Naive thymus-derived CD4-positive, alpha-beta T cell (primary cell): ENCODE measurements around the gene DNALI1. TPM values are rescaled to one million over a fixed set of nuclear protein-coding genes. Genes with fewer than 3 reads are reported as not detected.

Source experiments
- ATAC-seq: fragments of 150-1000 bp; cut with Tn5 transposase; 2 replicates; pipeline ENCODE4 v1.10.0; 2021; ENCODE audit warnings: mild to moderate bottlenecking, moderate library complexity
- CTCF ChIA-PET: fragments of 350-600 bp; sonication (Branson Sonifier 250); formaldehyde crosslinking; loops from one replicate; lab custom pipeline; 2021; ENCODE audit warnings: antibody characterized with exemption; lab: Charles Lee
- POLR2A ChIA-PET: fragments of 350-600 bp; sonication (Branson Sonifier 250); formaldehyde crosslinking; loops from one replicate; lab custom pipeline; 2021; ENCODE audit warnings: antibody characterized with exemption, inconsistent platforms; lab: Charles Lee
- DNase-seq, 9 donors: peaks; one replicate each; pipeline versions ENCODE4 v3.0.0 to v3.0.0-alpha.2; 2020 to 2022; ENCODE audit warnings: mixed read lengths in 1 of 9
- H3K27ac ChIP-seq: one replicate; pipeline ENCODE4 v1.7.0; 2013; ENCODE audit warnings: mild to moderate bottlenecking, low read depth, low read length, moderate library complexity
- H3K27me3 ChIP-seq, 2 donors: one replicate each; pipeline ENCODE4 v1.7.0; 2013; ENCODE audit warnings: low read length in 2 of 2, mild to moderate bottlenecking in 2 of 2, moderate library complexity in 2 of 2; ENCODE audit not compliant: control insufficient read depth in 2 of 2, insufficient read depth in 2 of 2
- H3K36me3 ChIP-seq, 3 experiments: 1 replicate in 2 of 3; 2 replicates in 1 of 3; pipeline ENCODE4 v1.7.0; 2013; ENCODE audit warnings: low read length in 3 of 3, mild to moderate bottlenecking in 3 of 3, moderate library complexity in 1 of 3; ENCODE audit not compliant: insufficient read depth in 3 of 3, control insufficient read depth in 2 of 3
- H3K4me1 ChIP-seq, 2 donors: one replicate each; pipeline ENCODE4 v1.7.0; 2013; ENCODE audit warnings: low read length in 2 of 2, mild to moderate bottlenecking in 2 of 2, moderate library complexity in 1 of 2; ENCODE audit not compliant: control insufficient read depth in 2 of 2, insufficient read depth in 2 of 2
- H3K4me3 ChIP-seq: 2 replicates; pipeline ENCODE4 v1.7.0; 2013; ENCODE audit warnings: mild to moderate bottlenecking, low read length
- H3K9me3 ChIP-seq, 3 experiments: 1 replicate in 2 of 3; 2 replicates in 1 of 3; pipeline ENCODE4 v1.7.0; 2013; ENCODE audit warnings: low read length in 3 of 3; ENCODE audit not compliant: control insufficient read depth in 2 of 3
- H3K27ac Mint-ChIP-seq, 9 donors: one replicate each; pipeline ENCODE4 v1.8.0; 2020 to 2022; ENCODE audit warnings: mixed read lengths in 9 of 9, mild to moderate bottlenecking in 8 of 9, moderate library complexity in 5 of 9, inconsistent platforms in 2 of 9
- H3K27me3 Mint-ChIP-seq, 5 donors: one replicate each; pipeline ENCODE4 v1.8.0; 2021 to 2022; ENCODE audit warnings: mixed read lengths in 5 of 5, mild to moderate bottlenecking in 1 of 5
- H3K36me3 Mint-ChIP-seq, 5 donors: one replicate each; pipeline ENCODE4 v1.8.0; 2020 to 2022; ENCODE audit warnings: mixed read lengths in 5 of 5, mild to moderate bottlenecking in 3 of 5, inconsistent platforms in 1 of 5
- H3K4me1 Mint-ChIP-seq, 7 donors: one replicate each; pipeline ENCODE4 v1.8.0; 2020 to 2022; ENCODE audit warnings: mixed read lengths in 7 of 7, mild to moderate bottlenecking in 3 of 7, inconsistent platforms in 1 of 7
- H3K4me3 Mint-ChIP-seq, 10 donors: one replicate each; pipeline ENCODE4 v1.8.0; 2020 to 2022; ENCODE audit warnings: mild to moderate bottlenecking in 10 of 10, mixed read lengths in 10 of 10, moderate library complexity in 6 of 10, inconsistent platforms in 2 of 10
- H3K9me3 Mint-ChIP-seq, 11 donors: one replicate each; pipeline ENCODE4 v1.8.0; 2020 to 2022; ENCODE audit warnings: mixed read lengths in 11 of 11, mild to moderate bottlenecking in 4 of 11, inconsistent platforms in 1 of 11, moderate library complexity in 1 of 11
- intact Hi-C, 2 donors: fragments of 100-400 bp; cut with micrococcal nuclease; formaldehyde crosslinking; loops; one replicate each; pipeline ENCODE4 v1.15.1; 2023
- polyA plus RNA-seq, 2 donors: library from polyadenylated mRNA; unstranded; fragments of 300-500 nt; fragmentation: Illumina TruSeq; gene quantifications; one replicate each; pipeline ENCODE4 v1.2.3, GENCODE V29; 2021
- total RNA-seq, 6 experiments: library from RNA in 5 of 6; stranded (reverse) in 5 of 6; gene quantifications; 1 replicate in 5 of 6; 2 replicates in 1 of 6; pipeline ENCODE4 v1.2.3 and lab custom pipeline; 2021 to 2026

DNALI1 gene
- total and polyA plus RNA-seq, 7 experiments from 2014 or later = 0.11 to 0.50 (median 0.24) TPM; not detected in 4

DNA sequence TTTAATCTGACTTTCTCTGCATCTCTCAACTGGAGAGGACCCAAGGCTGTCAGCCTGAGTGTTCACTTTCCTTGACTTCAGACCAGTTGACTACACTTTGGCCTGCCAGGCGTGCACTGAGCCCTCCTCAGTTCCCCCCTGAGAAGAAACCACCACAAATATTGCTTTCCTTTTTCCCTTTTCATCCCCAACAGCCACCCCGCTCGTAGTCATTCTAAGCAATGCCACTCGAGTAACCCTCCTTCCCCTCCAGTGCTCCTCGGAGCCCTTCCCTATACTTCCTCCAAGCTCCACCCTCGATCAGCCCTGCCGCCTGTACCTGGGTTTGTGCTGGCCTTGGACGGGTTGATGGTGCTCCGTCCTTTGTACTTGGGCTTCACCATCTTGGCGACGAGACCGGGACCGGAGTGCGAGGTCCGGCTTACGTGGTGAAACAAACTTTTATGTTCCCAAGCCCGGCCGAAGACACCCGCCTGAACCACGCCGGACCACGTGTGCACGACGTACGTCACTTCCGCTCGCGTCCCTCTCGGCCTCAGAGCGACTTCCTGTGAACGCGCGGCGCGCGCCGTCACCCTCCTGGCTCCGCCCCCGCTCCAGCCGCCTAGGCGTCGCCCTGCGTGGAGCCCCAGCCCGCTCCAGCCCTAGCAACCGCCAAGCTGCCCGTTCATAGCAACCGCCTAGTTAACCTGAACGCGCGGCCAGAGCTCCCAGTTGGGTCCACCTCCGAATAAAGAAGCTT is 38.9 kb downstream of the DNALI1 start, which contains the start of gene GNL2:
Gene GNL2, minus strand, starts transcription at position 498 of the 742 bp plus-strand sequence. Its CDS starts 115 bp downstream, at position 383.
- DNase-seq = peak; percentile 91 to 97 (median 95)
- ChIA-PET POLR2A (interaction anchor here (1.0 to 1.8 kb wide), 6 partner anchors 42 to 264 kb away, joined by 3 to 8 read pairs (median 4); partner anchors contain the start of genes C1orf122, MEAF6, SNIP1 and ZC3H12A), CTCF (interaction anchor here (0.7 to 1.0 kb wide), 4 partner anchors 83 to 264 kb away, joined by 3 to 4 read pairs (median 3); partner anchors contain the start of gene MTF1)
- H3K36me3 Mint-ChIP-seq = peaks cover 3 to 10% (median 8%) of the 10 kb centered on the region in 5 donors
- intact Hi-C loops = loop anchor here (1.0 to 10.0 kb wide), 13 partner anchors 41 to 1131 kb away; partner anchors contain the start of genes CDCA8 (in 2 of the 2), MEAF6 (in 2 of the 2), SNIP1 (in 2 of the 2) and C1orf122 (in 1 of the 2)
- peaks cover 0 to 12% (median 0%) of the 10 kb centered on the region in 5 donors for H3K27me3 Mint-ChIP-seq
- H3K4me3 Mint-ChIP-seq = peak within 1 kb of the TSS; percentile 96 to 100 (median 99)
- H3K9me3 Mint-ChIP-seq = no peaks in the 10 kb centered on the region
- Histone ChIP-seq H3K4me3 (peak within 1 kb of the TSS; percentile 81), H3K4me1 (peaks cover 12 to 22% of the 10 kb centered on the region in 2 donors), H3K27ac (peak within 1 kb of the TSS; percentile 86), H3K36me3 (peaks cover 0 to 17% (median 13%) of the 10 kb centered on the region in 3 experiments), H3K27me3 (no peaks in the 10 kb centered on the region), H3K9me3 (no peaks in the 10 kb centered on the region)
- ATAC-seq = peak; percentile 99
- H3K4me1 Mint-ChIP-seq = peaks cover 17 to 43% (median 33%) of the 10 kb centered on the region in 7 donors
- peak within 1 kb of the TSS; percentile 92 to 99 (median 98) for H3K27ac Mint-ChIP-seq

DNA sequence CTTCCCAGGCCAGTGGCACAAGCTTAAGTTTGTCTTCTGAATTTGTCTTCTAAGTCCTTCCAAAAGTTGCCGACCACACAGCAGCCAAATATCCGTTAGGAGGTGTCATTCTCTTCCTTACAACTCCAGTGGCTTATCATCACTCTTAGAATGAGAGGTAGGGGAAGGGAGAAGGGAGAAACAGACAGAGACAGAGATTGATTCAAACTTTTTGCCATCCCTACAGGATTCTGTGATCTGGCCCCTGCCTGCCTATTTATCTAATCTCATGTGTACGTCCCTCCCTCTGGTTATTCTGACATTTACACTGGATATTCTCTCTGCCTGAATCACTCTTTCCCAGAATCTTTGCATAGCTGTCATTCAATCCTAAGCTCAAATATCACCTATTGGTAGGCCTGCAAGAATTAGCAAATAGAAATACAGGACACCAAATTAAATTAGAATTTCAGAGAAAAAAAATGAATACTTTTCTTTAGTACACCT is 39.5 kb downstream of the DNALI1 start:
- Histone ChIP-seq H3K27me3 (no peaks in the 10 kb centered on the region), H3K36me3 (peaks cover 0 to 13% (median 11%) of the 10 kb centered on the region in 3 experiments), H3K4me1 (peaks cover 12 to 22% of the 10 kb centered on the region in 2 donors), H3K27ac (peak overlapping the region; percentile 86), H3K4me3 (peak overlapping the region; percentile 81), H3K9me3 (no peaks in the 10 kb centered on the region)
- Mint-ChIP-seq H3K4me3 (peak overlapping the region; percentile 96 to 100 (median 99)), H3K27me3 (peaks cover 0 to 17% (median 0%) of the 10 kb centered on the region in 5 donors), H3K36me3 (peaks cover 2 to 5% (median 4%) of the 10 kb centered on the region in 5 donors), H3K4me1 (peaks cover 17 to 39% (median 29%) of the 10 kb centered on the region in 7 donors), H3K9me3 (no peaks in the 10 kb centered on the region), H3K27ac (peak overlapping the region; percentile 92 to 99 (median 98))
- POLR2A ChIA-PET = interaction anchor here (1.1 to 1.8 kb wide), 5 partner anchors 42 to 264 kb away, joined by 3 to 8 read pairs (median 4); partner anchors contain the start of genes C1orf122, SNIP1 and ZC3H12A
- intact Hi-C loops = loop anchor here (1.0 to 10.0 kb wide), 10 partner anchors 42 to 1131 kb away; partner anchors contain the start of genes CDCA8 (in 2 of the 2), MEAF6 (in 2 of the 2), C1orf122 (in 1 of the 2) and MRPS15 (in 1 of the 2)
- ATAC-seq = no peak
- CTCF ChIA-PET = interaction anchor here (0.7 to 1.0 kb wide), 4 partner anchors 82 to 263 kb away, joined by 3 to 4 read pairs (median 3); partner anchors contain the start of gene MTF1
- DNase-seq = no peak

DNA sequence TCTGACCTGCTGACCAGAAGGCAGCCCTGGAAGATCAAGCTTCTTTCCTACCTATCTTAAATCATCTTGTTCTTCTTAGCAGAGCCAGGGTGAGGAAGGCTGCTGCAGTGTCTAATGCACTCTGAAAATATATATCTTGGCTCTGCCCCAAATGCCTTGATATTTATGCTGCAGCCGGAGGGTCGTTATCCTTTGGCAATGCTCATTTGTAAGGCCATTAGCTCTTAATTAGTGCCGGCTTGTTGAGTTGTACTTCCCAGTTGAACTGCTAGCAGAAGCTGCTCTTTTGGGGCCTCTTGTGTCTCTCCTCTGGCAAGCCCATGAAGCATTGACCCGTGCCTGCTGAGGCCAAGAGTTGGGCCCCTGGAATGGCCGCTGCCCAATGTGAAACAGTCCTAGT is 43.2 kb downstream of the DNALI1 start:
- CTCF ChIA-PET = interaction anchor here (1.0 to 4.7 kb wide), 3 partner anchors 83 to 91 kb away, joined by 3 to 60 read pairs (median 3); a partner anchor contains a TSS
- no peak for ATAC-seq
- no peak overlapping the region for H3K27ac Mint-ChIP-seq
- no peaks in the 10 kb centered on the region for H3K9me3 ChIP-seq
- peaks cover 3 to 8% of the 10 kb centered on the region in 2 donors for H3K4me1 ChIP-seq
- H3K4me3 Mint-ChIP-seq = no peak overlapping the region
- H3K4me1 Mint-ChIP-seq = peaks cover 13 to 22% (median 17%) of the 10 kb centered on the region in 7 donors
- no peaks in the 10 kb centered on the region for H3K36me3 ChIP-seq
- intact Hi-C loops = loop anchor here (5.0 to 10.0 kb wide), 5 partner anchors 85 to 1135 kb away; partner anchors contain the start of genes C1orf122 (in 1 of the 2), MEAF6 (in 1 of the 2), MRPS15 (in 1 of the 2) and UTP11 (in 1 of the 2)
- H3K27me3 Mint-ChIP-seq = peaks cover 0 to 35% (median 0%) of the 10 kb centered on the region in 5 donors
- no peak overlapping the region for H3K4me3 ChIP-seq
- DNase-seq = no peak
- no peak overlapping the region for H3K27ac ChIP-seq
- POLR2A ChIA-PET = interaction anchor here (0.8 kb wide), 1 partner anchor 84 kb away, joined by 3 read pairs; no protein-coding TSS in a partner anchor
- no peaks in the 10 kb centered on the region for H3K27me3 ChIP-seq
- H3K9me3 Mint-ChIP-seq = no peaks in the 10 kb centered on the region
- peaks cover 0 to 3% (median 0%) of the 10 kb centered on the region in 5 donors for H3K36me3 Mint-ChIP-seq

DNA sequence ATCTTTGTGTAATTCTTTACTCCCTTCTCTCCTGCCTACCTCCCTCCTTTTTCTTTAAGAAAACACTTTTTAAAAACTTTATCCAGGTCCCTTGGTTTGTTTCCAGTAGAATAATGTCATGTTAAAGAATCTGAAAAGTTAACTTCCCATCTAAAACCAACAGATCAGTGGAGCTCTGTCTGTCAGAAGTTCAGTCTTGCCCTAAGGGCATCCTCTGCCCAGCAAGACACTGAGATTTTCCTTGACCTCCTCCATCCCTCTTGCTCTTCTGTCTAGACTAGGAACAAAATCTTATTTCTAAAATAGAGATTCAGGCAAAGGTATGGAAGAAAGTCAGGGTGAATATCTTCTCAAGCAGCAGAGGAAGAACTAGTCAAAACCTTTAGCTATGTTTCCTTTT is 44.7 kb downstream of the DNALI1 start:
- Mint-ChIP-seq H3K4me1 (peaks cover 0 to 7% (median 4%) of the 10 kb centered on the region in 7 donors), H3K4me3 (no peak overlapping the region), H3K27ac (no peak overlapping the region), H3K9me3 (no peaks in the 10 kb centered on the region), H3K27me3 (peaks cover 0 to 35% (median 0%) of the 10 kb centered on the region in 5 donors), H3K36me3 (no peaks in the 10 kb centered on the region)
- DNase-seq (no peak), ATAC-seq (no peak)
- Histone ChIP-seq H3K9me3 (no peaks in the 10 kb centered on the region), H3K27me3 (no peaks in the 10 kb centered on the region), H3K36me3 (no peaks in the 10 kb centered on the region), H3K27ac (no peak overlapping the region), H3K4me1 (no peaks in the 10 kb centered on the region), H3K4me3 (no peak overlapping the region)
- ChIA-PET POLR2A (interaction anchor here (1.3 kb wide), 1 partner anchor 13 kb away, joined by 3 read pairs; no protein-coding TSS in a partner anchor), CTCF (interaction anchor here (0.6 to 4.7 kb wide), 4 partner anchors 12 to 81 kb away, joined by 5 to 60 read pairs (median 6); no protein-coding TSS in a partner anchor)
- intact Hi-C loops = no loop called here

DNA sequence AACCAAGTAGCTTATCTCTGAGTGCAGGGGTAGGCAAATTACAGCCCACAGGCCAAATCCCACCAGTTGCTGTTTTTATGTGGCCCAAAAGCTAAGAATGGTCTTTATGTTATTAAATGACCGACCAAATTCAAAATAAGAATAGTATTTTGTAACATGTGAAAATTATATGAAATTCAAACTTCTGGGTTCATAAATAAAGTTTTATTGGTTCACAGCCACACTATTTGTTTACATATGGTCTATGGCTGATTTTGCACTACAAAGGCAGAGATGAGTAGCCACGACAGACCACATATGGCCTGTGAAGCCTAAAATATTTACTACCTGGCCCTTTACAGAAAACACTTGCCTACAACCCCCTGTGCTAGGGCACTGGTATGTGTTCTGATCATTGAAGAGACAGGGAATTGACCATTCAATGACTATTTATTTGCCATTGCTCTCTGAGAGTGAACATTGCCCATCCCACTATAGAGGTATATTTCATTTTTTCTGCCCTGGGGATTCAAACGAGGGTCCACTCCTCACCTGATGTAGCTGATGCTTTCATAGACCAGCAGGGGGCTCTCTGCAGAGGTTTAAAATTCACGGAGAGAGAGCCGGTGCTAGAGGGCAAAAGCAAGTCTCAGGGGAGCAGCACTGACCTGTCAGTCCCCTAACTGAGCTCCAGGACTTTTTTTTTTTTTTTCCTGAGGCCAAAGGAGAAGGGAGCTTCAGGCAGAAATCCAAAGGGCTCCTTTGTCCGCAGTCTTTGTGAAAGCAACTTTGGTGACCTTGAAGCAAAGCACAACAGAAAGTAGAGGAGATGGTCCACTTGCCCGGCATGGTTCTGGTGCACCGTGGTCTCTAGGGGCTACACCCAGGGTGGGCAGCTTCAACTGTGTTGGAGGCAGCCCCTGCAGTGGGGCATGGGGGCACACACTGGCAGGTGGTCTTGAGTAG is 46.3 kb downstream of the DNALI1 start:
- DNase-seq (peak in 7 of 9 donors; percentile 10 to 64 (median 47)), ATAC-seq (peak; percentile 78)
- H3K4me3 ChIP-seq = no peak overlapping the region
- POLR2A ChIA-PET = interaction anchor here (1.0 to 2.4 kb wide), 4 partner anchors 15 to 79 kb away, joined by 3 to 7 read pairs (median 3); no protein-coding TSS in a partner anchor
- Mint-ChIP-seq H3K27me3 (peaks cover 0 to 32% (median 0%) of the 10 kb centered on the region in 5 donors), H3K36me3 (no peaks in the 10 kb centered on the region), H3K4me1 (peaks cover 0 to 5% (median 0%) of the 10 kb centered on the region in 7 donors), H3K9me3 (no peaks in the 10 kb centered on the region), H3K27ac (no peak overlapping the region), H3K4me3 (no peak overlapping the region)
- CTCF ChIA-PET = interaction anchor here (0.5 to 4.7 kb wide), 20 partner anchors 19 to 416 kb away, joined by 3 to 60 read pairs (median 4); partner anchors contain the start of gene SNIP1
- intact Hi-C loops = loop anchor here (1.0 kb wide), 1 partner anchor 79 kb away; no protein-coding TSS in a partner anchor
- H3K27me3 ChIP-seq = no peaks in the 10 kb centered on the region
- no peaks in the 10 kb centered on the region for H3K9me3 ChIP-seq
- no peak overlapping the region for H3K27ac ChIP-seq
- H3K36me3 ChIP-seq = no peaks in the 10 kb centered on the region
- no peaks in the 10 kb centered on the region for H3K4me1 ChIP-seq
